ENCODE data around the gene RCL1.

GRCh38 chr9:4805191-4805918, 12.6 kb downstream of the RCL1 start:
- TF ChIP-seq REST (IDR thresholded peaks at IDR 0.05) = no peak
- no peak for TF ChIP-seq CBX2 (IDR thresholded peaks at IDR 0.05; ENCODE audit: borderline replicate concordance, low read depth)
- TF ChIP-seq, protein P1, sequence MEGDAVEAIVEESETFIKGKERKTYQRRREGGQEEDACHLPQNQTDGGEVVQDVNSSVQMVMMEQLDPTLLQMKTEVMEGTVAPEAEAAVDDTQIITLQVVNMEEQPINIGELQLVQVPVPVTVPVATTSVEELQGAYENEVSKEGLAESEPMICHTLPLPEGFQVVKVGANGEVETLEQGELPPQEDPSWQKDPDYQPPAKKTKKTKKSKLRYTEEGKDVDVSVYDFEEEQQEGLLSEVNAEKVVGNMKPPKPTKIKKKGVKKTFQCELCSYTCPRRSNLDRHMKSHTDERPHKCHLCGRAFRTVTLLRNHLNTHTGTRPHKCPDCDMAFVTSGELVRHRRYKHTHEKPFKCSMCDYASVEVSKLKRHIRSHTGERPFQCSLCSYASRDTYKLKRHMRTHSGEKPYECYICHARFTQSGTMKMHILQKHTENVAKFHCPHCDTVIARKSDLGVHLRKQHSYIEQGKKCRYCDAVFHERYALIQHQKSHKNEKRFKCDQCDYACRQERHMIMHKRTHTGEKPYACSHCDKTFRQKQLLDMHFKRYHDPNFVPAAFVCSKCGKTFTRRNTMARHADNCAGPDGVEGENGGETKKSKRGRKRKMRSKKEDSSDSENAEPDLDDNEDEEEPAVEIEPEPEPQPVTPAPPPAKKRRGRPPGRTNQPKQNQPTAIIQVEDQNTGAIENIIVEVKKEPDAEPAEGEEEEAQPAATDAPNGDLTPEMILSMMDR (IDR thresholded peaks at IDR 0.05) = no peak
- TF ChIP-seq GATA3 (IDR thresholded peaks at IDR 0.05; ENCODE audit: borderline replicate concordance) = no peak
- TF ChIP-seq RAD21 (conservative IDR thresholded peaks at IDR 0.05 in 1 of 2, IDR thresholded peaks at IDR 0.05 in 1 of 2) = no peak
